ENCODE data around the gene SCN1B.
A peak's percentile ranks its signal among the peaks of the same experiment; 100 is the strongest.

DNA sequence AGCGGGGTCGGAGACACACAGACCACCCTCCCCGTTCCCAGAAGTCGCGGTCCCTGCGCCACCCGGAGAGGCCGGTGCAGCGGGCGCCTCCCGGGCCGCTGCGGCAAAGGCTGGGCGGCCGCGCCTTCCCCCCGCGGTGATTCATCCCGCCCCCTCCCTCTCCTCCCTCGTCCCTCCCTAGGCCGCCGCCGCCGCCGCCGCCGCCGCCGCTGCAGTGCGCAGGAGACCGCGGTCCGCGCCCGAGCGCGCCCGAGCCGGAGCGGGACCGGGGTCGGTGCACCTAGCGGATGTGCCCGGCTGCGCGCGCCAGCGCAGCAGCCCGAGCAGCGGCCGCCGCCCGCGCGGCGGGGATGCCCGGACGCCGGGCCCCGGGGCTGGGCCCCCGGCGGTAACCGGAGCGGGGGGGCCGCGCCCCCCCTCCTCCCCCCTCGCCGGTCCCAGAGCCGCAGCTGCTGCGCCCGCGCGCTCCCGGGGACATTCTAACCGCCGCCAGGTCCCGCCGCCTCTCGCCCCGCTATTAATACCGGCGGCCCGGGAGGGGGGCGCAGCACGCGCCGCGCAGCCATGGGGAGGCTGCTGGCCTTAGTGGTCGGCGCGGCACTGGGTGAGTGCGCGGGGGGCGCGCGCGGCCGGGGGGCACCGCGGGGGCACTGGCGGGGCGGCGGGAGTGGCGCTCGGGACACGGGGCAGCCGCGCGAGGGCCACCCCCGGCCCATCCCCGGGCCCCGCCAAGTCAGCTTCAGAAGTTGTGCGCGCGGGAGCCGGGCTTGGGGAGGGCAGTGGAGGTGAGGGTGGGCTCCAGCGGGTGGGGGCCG is at the start of gene SCN1B:
- TF ChIP-seq, protein P1, sequence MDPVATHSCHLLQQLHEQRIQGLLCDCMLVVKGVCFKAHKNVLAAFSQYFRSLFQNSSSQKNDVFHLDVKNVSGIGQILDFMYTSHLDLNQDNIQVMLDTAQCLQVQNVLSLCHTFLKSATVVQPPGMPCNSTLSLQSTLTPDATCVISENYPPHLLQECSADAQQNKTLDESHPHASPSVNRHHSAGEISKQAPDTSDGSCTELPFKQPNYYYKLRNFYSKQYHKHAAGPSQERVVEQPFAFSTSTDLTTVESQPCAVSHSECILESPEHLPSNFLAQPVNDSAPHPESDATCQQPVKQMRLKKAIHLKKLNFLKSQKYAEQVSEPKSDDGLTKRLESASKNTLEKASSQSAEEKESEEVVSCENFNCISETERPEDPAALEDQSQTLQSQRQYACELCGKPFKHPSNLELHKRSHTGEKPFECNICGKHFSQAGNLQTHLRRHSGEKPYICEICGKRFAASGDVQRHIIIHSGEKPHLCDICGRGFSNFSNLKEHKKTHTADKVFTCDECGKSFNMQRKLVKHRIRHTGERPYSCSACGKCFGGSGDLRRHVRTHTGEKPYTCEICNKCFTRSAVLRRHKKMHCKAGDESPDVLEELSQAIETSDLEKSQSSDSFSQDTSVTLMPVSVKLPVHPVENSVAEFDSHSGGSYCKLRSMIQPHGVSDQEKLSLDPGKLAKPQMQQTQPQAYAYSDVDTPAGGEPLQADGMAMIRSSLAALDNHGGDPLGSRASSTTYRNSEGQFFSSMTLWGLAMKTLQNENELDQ (tag by site-specific recombination; IDR thresholded peaks at IDR 0.05; ENCODE audit: low read depth) = no peak
- TF ChIP-seq, protein P2, sequence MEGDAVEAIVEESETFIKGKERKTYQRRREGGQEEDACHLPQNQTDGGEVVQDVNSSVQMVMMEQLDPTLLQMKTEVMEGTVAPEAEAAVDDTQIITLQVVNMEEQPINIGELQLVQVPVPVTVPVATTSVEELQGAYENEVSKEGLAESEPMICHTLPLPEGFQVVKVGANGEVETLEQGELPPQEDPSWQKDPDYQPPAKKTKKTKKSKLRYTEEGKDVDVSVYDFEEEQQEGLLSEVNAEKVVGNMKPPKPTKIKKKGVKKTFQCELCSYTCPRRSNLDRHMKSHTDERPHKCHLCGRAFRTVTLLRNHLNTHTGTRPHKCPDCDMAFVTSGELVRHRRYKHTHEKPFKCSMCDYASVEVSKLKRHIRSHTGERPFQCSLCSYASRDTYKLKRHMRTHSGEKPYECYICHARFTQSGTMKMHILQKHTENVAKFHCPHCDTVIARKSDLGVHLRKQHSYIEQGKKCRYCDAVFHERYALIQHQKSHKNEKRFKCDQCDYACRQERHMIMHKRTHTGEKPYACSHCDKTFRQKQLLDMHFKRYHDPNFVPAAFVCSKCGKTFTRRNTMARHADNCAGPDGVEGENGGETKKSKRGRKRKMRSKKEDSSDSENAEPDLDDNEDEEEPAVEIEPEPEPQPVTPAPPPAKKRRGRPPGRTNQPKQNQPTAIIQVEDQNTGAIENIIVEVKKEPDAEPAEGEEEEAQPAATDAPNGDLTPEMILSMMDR (tag by site-specific recombination; IDR thresholded peaks at IDR 0.05) = no peak
- TF ChIP-seq, protein P3, sequence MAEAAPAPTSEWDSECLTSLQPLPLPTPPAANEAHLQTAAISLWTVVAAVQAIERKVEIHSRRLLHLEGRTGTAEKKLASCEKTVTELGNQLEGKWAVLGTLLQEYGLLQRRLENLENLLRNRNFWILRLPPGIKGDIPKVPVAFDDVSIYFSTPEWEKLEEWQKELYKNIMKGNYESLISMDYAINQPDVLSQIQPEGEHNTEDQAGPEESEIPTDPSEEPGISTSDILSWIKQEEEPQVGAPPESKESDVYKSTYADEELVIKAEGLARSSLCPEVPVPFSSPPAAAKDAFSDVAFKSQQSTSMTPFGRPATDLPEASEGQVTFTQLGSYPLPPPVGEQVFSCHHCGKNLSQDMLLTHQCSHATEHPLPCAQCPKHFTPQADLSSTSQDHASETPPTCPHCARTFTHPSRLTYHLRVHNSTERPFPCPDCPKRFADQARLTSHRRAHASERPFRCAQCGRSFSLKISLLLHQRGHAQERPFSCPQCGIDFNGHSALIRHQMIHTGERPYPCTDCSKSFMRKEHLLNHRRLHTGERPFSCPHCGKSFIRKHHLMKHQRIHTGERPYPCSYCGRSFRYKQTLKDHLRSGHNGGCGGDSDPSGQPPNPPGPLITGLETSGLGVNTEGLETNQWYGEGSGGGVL (tag by site-specific recombination; IDR thresholded peaks at IDR 0.05) = peak; percentile 84
- TF ChIP-seq, protein P4, sequence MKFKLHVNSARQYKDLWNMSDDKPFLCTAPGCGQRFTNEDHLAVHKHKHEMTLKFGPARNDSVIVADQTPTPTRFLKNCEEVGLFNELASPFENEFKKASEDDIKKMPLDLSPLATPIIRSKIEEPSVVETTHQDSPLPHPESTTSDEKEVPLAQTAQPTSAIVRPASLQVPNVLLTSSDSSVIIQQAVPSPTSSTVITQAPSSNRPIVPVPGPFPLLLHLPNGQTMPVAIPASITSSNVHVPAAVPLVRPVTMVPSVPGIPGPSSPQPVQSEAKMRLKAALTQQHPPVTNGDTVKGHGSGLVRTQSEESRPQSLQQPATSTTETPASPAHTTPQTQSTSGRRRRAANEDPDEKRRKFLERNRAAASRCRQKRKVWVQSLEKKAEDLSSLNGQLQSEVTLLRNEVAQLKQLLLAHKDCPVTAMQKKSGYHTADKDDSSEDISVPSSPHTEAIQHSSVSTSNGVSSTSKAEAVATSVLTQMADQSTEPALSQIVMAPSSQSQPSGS (tag by site-specific recombination; IDR thresholded peaks at IDR 0.05; ENCODE audit: low read depth) = no peak
- TF ChIP-seq ZNF777 (tag by site-specific recombination; IDR thresholded peaks at IDR 0.05; ENCODE audit: borderline replicate concordance) (no peak), SALL2 (tag by site-specific recombination; IDR thresholded peaks at IDR 0.05; ENCODE audit: borderline replicate concordance) (no peak)

All from HEK293 (cell line).